22Rv1 (cell line): ENCODE measurements around the gene HNRNPF.
"Not testable (repeated sequence)": the region's sequence is repeated elsewhere in the genome, so short reads cannot be mapped to it uniquely, and the experiment has no call there.

ENCODE experiments used
- CTCF ChIP-seq: fragments of 450-650 bp; IDR thresholded peaks from 2 replicates; pipeline ENCODE4 v1.5.1; 2017; ENCODE audit warnings: mild to moderate bottlenecking
- ZFX ChIP-seq: fragments of 450-650 bp; IDR thresholded peaks from 2 replicates; pipeline ENCODE4 v1.6.1; 2017; ENCODE audit warnings: antibody characterized with exemption, borderline replicate concordance

- not testable (repeated sequence) for TF ChIP-seq CTCF, ZFX
Measured at GRCh38 chr10:43456561-43456960, 47.6 kb upstream of the HNRNPF start.
